ENCODE measurements around the gene SLC22A15.

Gene SLC22A15

DNA sequence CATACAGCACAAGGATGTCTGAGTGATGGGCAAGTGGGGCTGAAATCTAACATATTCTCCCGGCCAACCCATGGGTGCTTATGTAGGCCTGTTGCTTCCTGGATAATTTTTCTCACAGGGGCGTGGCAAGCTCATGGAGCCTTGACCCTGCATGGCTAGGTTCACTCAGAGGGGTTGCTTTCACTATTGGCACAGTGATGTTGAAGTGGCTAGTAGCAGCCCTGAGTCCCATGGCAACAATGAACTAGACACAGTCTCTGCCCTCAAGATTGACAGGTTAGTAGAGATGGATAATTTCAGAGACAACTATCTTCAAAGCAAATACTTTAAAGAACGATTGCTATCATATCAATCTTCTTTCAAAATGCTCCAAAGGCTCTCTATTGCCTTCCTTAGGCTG, 128.4 kb downstream of the SLC22A15 start:
- no peak for DNase-seq (ENCODE audit: low spot score)

DNA sequence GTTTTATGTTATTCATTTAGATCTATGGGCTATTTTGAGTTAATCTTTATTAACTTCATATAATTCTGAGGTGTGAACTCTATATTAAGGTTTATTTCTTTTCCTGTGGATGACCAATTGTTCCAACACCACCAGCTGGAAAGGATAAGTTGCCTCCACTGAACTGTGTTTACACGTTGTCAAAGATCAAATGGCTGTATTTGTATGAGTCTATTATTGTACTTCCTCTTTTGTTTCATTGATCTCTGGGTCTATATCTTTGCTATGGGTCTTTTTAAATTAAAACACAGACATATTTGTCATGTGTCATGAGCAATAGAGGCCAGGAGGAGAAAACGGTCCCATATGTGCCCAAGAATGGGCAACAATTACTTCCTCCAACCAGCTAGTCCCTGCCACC, 129.7 kb downstream of the SLC22A15 start:
- no peak for DNase-seq (ENCODE audit: low spot score)

DNA sequence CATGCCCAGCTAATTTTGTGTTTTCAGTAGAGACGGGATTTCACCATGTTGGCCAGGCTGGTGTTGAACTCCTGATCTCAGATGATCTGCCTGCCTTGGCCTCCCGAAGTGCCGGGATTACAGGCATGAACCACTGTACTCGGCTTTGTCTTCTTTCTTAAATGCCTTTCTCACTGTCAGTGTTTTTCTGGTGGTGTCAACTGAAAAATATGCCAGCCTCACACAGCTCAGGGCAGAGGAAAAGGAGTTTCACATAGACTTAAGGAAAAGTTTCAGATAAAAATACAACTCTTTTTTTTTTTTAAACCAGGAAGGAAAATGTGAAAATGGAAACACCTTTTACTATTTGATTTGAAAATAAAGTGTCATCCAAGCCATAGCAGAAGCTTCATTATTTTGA, 130.3 kb downstream of the SLC22A15 start:
- no peak for DNase-seq (ENCODE audit: low spot score)

DNA sequence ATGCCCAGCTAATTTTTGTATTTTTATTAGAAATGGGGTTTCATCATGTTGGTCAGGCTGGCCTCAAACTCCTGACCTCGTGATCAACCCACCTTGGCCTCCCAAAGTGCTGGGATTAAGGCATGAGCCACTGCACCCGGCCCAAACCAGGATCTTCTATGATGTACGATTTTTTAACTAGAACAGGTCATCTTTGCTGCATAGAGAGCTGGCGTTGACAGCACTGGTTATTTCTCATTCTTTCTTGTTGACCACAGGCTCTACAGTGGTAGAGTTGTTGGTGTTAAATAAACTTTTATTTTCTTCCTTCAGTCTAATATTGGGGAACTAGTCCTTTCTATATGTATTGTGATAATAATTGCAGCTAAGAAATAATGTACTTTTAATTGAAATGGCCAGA, 131.1 kb downstream of the SLC22A15 start:
- no peak for DNase-seq (ENCODE audit: low spot score)

DNA sequence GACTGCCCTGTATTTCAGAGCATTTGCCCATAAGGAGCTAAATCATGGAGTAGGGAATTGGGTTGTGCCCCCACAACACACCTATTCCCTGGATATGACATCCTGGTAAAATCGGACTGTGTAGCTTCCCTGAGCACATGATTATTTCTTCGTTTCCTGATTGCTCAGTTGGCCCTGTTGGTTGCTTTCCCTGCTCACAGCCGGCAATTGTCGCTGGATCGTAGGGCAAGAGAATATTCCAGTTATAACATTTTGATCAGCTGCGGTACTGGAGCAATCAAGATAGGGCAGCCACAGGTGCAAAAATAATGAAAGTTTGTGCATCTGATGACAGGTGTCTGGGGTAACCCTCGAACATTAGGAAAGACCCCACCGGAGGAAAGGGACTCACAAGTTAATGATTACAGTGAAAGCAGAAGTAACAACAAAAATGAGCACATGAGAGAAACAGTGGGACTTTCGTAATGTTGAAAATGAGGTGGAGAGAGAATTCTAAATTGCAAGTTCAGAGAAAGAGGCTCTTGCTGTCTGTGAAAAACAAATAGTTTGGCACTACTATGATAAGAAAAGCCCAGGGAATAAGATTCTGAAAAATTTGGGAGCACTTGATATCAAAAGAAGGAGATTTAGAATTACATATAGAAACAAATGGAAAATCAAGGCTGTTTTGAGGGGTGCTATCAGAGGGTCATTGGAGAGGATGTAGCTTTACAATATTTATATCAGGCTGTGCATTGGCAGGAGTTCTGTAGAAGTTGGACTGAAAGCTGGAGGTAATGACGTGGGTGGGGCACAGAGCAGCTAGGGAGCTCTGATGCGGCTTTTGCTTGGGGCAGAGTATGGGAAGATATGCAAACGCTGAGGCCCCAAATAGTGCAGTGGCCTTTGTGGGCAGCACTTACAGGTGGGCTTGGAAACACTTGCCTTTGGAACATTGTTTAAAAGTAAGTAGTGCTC, 134.5 kb downstream of the SLC22A15 start, which contains the start of gene MAB21L3:
MAB21L3 (plus strand) TSS at position 833 of the 957 bp plus-strand sequence. CDS start 1,217 bp downstream, outside the sequence.
- DNase-seq (ENCODE audit: low spot score): no peak

DNA sequence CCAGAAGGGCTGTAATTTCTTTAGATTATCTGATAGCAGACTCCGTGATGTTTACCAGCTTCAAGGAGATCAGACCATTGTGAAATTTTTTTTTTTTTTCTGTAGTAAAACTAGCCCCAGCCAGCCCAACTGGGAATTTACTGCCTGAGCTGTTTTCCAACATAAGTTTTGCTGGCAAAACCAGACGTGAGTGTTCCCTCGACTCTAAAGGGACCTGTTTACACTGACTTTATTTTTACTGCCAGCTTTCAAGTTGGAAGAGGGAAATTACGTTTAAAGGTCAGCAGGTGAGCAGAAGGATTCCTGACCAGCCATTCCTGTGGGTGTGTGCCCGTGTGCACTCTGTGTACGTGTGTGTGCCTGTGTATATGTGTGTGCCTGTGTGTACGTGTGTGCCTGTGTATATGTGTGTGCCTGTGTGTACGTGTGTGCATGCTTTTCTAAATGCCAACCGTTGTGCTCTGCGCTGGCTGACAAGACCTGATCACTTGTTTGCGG, 135.3 kb downstream of the SLC22A15 start:
- no peak for DNase-seq (ENCODE audit: low spot score)

DNA sequence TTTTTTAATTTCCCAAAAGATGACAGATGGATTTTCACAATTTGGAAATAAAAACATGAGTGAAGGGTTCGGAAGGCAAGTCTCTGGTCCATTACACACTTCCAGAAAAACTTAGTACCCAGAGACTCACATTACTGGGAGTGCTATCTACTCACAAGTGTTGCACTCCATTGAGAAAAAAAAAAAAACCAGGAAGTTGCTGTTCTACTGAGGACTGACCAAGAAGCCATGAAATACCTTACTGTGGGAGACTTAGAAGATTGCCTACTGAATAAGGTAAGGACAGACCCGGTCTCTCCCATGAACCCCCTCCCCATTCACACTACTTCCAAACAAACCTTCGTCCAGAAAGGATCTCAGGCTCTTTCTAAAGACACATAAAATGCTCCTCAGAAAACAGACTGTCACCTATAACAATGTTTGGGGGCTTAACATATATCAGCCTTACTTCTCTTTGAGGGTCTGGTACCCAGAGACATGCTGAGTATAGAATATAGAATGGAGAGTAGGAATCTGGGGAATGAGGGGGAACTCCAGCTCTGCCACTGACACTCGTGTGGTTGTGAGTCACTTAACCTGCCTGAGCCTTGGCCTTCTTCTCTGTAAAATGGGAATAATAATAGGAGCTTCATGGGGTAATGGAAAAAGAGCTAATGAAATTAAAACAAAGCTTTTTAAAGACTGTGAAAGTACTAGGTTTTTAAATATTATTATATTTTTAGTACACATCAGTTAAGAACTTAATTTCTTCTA, 136.3 kb downstream of the SLC22A15 start:
- no peak for DNase-seq (ENCODE audit: low spot score)

DNA sequence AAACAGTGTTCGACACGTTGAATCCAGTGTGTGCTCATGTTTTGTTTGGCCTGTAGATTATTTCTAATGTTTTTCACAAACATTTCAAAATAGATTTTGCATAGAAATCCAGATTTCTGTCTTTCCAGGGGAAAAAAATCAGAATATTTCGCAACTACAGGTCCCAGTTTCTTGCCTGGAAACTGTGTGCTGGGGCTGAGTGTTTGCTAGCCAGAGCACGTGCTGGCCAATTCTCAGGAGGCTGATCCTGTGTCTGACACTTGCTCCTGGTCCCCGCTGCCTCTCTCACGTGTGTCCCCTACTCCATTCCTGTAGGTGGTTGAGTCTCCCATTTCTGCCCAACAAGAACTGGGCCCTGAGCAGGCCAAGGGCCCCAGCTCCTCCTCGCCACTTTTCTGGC, 137.3 kb downstream of the SLC22A15 start:
- no peak for DNase-seq (ENCODE audit: low spot score)

DNA sequence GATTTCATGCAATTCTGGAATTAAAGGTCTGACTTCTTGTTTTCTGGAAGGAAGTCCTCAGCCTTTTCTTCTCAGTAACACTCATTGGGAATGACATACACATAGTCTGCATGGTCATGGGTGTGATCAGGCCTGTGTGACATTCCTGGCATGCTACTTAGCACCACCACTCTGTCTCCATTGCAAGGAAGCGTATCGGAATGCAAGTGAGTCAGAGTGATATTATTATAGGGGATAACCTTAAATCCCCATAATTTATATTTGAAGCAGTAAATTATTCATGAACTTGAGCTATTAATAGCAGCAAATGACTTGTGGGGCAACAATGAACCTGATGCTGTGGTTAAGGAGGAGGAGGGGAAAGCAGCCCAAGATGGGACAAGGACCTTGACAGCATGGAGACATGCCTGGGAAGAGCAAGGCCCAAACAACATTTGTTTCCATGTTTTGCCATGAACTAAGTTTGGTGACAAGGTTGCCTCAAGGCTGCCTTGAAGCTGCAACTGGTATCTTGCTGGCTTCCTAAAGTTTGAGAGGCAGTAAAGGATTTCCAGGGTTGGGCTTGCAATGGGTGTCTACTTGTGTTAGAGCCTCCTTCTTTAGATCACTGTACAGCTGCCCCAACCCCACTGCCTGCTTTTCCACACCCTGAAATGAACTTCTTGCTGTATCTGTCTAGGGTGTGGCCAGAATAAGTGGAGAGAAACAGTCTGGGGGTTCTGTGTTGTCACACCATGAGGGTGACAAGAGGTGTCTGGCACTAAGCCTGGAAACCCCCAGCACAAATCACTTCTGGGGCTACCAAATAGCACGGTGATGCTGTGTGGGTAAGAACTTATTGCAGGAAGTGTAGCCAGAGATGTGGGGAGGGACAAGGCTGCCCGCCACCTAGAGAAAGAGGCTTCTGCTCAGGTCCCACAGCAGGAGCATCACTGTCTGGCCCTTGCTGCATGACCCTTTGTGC, 139.4 kb downstream of the SLC22A15 start:
- no peak for DNase-seq (ENCODE audit: low spot score)

DNA sequence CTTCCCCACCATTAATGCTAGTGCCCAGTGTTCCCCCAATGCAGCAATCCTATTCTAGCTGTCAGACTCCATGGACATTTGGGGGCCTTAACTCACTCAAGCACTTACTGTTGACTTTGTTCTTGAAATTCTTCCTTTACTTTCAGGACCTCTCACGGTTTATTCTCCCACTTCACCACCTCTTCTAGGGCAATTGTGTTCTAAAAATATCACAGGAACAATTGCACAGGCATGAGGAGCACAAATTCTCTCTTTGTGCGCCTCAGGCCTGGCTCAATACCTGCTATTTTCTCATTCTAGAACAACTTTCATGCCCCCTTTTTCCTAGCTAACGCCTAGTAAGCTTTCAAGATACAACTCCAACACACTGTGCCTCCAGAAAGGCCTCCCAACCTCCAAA, 142.2 kb downstream of the SLC22A15 start:
- DNase-seq (ENCODE audit: low spot score): no peak
